Measurements from ENCODE around the gene TBX4. TPM values are rescaled to one million over a fixed set of nuclear protein-coding genes. Genes with fewer than 3 reads are reported as not detected.

Gene TBX4
- total and polyA plus RNA-seq, 2 experiments from 2014 or later = not detected

DNA sequence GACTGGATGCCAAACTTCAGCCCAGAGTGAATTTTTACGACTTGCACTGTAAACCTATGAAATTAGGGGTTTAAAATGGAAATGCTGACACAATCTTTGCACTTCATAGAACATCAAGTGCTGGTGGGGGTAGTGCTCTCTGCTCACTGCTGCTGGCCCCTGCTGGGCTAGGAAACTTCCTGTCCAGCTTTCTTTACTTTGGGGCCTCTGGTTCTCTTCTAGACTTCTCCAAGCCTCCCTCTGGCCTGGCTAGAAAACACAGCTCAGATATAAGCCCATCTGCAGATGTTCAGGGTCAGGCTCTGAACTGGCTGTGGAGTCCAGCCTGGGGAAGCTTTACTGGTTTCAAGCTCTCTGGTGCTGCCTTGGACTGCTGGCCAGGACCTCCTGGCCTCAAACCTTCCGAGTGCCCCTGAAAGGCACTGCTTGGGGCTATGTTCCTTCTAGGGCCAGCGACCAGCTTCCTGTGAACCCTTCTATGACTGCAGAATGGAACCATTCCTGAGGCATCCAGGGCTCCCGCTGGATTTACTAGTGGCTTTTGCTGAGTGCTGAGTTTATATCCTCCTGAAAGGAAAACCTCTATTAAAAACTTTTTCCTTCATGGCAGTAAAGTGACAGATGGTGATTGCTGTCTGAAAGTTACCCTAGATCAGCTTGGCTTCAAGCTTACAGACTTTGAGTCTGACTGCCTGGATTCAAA lies 59.4 kb downstream of the TBX4 start:
- Mint-ChIP-seq H3K27ac (no peak overlapping the region), H3K4me1 (peaks cover 4% of the 10 kb centered on the region), H3K4me3 (no peak overlapping the region), H3K36me3 (ENCODE audit: low read depth) (no peaks in the 10 kb centered on the region), H3K27me3 (ENCODE audit: insufficient read depth, low read depth, poor library complexity) (peaks cover 1% of the 10 kb centered on the region), H3K9me3 (no peaks in the 10 kb centered on the region)
- Histone ChIP-seq H4K20me1 (replicated peaks; ENCODE audit: insufficient read depth) (no peaks in the 10 kb centered on the region), H3K79me2 (replicated peaks; ENCODE audit: insufficient read depth) (no peaks in the 10 kb centered on the region), H3K9me2 (ENCODE audit: insufficient read depth) (no peaks in the 10 kb centered on the region), H2AFZ (0 out of 2 replicates have a peak overlapping the region, but pooled peaks have one; percentile 47), H3K27ac (ENCODE audit: low read depth) (no peak overlapping the region), H3K27me3 (ENCODE audit: insufficient read depth) (no peaks in the 10 kb centered on the region), H3F3A (replicated peaks; ENCODE audit: low read depth) (no peaks in the 10 kb centered on the region), H3K4me1 (ENCODE audit: insufficient read depth) (no peaks in the 10 kb centered on the region), H3K4me2 (no peak overlapping the region), H3K4me3 (no peak overlapping the region), H3K36me3 (ENCODE audit: insufficient read depth) (no peaks in the 10 kb centered on the region)
- TF ChIP-seq ZNF114 (CRISPR knock-in tag; IDR thresholded peaks at IDR 0.05) (no peak), EZH2 (IDR thresholded peaks at IDR 0.05; ENCODE audit: low read depth, unreplicated experiment) (no peak), REST (IDR thresholded peaks at IDR 0.05; ENCODE audit: unreplicated experiment) (no peak), ZNF331 (CRISPR knock-in tag; IDR thresholded peaks at IDR 0.05; ENCODE audit: low read depth) (no peak), NANOG (IDR thresholded peaks at IDR 0.05; ENCODE audit: borderline replicate concordance) (no peak), CREB1 (CRISPR knock-in tag; IDR thresholded peaks at IDR 0.05; ENCODE audit: low read depth) (no peak), ETS1 (IDR thresholded peaks at IDR 0.05) (no peak), STAT1 (IDR thresholded peaks at IDR 0.05; ENCODE audit: unreplicated experiment) (no peak), CTCF (conservative IDR thresholded peaks at IDR 0.05; ENCODE audit: low read depth in 2 of 2) (no peak), POLR2AphosphoS5 (IDR thresholded peaks at IDR 0.05; ENCODE audit: low read depth) (no peak), EZH2phosphoT487 (IDR thresholded peaks at IDR 0.05; ENCODE audit: unreplicated experiment) (no peak), JUNB (IDR thresholded peaks at IDR 0.05; ENCODE audit: unreplicated experiment) (no peak)
- TF ChIP-seq, protein P1, sequence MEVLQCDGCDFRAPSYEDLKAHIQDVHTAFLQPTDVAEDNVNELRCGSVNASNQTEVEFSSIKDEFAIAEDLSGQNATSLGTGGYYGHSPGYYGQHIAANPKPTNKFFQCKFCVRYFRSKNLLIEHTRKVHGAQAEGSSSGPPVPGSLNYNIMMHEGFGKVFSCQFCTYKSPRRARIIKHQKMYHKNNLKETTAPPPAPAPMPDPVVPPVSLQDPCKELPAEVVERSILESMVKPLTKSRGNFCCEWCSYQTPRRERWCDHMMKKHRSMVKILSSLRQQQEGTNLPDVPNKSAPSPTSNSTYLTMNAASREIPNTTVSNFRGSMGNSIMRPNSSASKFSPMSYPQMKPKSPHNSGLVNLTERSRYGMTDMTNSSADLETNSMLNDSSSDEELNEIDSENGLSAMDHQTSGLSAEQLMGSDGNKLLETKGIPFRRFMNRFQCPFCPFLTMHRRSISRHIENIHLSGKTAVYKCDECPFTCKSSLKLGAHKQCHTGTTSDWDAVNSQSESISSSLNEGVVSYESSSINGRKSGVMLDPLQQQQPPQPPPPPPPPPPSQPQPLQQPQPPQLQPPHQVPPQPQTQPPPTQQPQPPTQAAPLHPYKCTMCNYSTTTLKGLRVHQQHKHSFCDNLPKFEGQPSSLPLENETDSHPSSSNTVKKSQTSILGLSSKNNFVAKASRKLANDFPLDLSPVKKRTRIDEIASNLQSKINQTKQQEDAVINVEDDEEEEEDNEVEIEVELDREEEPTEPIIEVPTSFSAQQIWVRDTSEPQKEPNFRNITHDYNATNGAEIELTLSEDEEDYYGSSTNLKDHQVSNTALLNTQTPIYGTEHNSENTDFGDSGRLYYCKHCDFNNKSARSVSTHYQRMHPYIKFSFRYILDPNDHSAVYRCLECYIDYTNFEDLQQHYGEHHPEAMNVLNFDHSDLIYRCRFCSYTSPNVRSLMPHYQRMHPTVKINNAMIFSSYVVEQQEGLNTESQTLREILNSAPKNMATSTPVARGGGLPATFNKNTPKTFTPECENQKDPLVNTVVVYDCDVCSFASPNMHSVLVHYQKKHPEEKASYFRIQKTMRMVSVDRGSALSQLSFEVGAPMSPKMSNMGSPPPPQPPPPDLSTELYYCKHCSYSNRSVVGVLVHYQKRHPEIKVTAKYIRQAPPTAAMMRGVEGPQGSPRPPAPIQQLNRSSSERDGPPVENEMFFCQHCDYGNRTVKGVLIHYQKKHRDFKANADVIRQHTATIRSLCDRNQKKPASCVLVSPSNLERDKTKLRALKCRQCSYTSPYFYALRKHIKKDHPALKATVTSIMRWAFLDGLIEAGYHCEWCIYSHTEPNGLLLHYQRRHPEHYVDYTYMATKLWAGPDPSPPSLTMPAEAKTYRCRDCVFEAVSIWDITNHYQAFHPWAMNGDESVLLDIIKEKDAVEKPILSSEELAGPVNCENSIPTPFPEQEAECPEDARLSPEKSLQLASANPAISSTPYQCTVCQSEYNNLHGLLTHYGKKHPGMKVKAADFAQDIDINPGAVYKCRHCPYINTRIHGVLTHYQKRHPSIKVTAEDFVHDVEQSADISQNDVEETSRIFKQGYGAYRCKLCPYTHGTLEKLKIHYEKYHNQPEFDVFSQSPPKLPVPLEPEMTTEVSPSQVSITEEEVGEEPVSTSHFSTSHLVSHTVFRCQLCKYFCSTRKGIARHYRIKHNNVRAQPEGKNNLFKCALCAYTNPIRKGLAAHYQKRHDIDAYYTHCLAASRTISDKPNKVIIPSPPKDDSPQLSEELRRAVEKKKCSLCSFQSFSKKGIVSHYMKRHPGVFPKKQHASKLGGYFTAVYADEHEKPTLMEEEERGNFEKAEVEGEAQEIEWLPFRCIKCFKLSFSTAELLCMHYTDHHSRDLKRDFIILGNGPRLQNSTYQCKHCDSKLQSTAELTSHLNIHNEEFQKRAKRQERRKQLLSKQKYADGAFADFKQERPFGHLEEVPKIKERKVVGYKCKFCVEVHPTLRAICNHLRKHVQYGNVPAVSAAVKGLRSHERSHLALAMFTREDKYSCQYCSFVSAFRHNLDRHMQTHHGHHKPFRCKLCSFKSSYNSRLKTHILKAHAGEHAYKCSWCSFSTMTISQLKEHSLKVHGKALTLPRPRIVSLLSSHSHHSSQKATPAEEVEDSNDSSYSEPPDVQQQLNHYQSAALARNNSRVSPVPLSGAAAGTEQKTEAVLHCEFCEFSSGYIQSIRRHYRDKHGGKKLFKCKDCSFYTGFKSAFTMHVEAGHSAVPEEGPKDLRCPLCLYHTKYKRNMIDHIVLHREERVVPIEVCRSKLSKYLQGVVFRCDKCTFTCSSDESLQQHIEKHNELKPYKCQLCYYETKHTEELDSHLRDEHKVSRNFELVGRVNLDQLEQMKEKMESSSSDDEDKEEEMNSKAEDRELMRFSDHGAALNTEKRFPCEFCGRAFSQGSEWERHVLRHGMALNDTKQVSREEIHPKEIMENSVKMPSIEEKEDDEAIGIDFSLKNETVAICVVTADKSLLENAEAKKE (CRISPR knock-in tag; IDR thresholded peaks at IDR 0.05) = no peak
- DNase-seq (ENCODE audit: low spot score) (no peak), ATAC-seq (no peak)

Data from GM23338 (cell line).